Measurements from ENCODE around the gene APCDD1L.

DNA sequence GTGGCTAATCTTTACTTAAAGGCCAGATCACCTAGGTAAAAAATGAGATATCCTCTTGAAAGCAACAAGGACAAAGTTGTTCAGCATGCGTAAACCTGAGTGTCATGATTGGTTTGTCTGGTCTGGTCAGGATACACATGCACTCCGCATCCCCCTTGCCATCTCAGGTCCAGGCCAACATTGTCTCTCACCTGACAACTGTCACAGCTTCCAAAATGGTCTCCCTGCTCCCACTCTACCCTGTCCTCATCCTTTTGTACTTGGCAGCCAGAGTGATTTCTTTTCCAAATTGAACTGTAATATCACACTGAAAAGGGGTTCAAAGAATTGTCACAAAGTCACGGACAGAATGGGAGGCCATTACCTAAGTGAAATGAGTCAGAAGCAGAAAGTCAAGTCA, 21.1 kb upstream of the APCDD1L start:
- TF ChIP-seq CTCF (IDR thresholded peaks at IDR 0.05): no peak
- no peak for TF ChIP-seq ZFX (IDR thresholded peaks at IDR 0.05; ENCODE audit: borderline replicate concordance)

Data from 22Rv1 (cell line).